ENCODE measurements around the gene LTK. TPM values are rescaled to one million over a fixed set of nuclear protein-coding genes. Genes with fewer than 3 reads are reported as not detected.

Gene LTK
- total RNA-seq, 1 donor, result 1.6 TPM

Other genes with a start within 250 kb of the LTK start
- 0.21 TPM for gene OIP5, start 181.2 kb downstream of the LTK start, total RNA-seq
- 10.0 TPM for gene NUSAP1, start 180.9 kb downstream of the LTK start, total RNA-seq
- 4.8 TPM for gene NDUFAF1, start 111.3 kb downstream of the LTK start, total RNA-seq
- 40.5 TPM for gene RTF1, start 96.7 kb downstream of the LTK start, total RNA-seq
- 0.10 TPM for gene ITPKA, start 20.0 kb downstream of the LTK start, total RNA-seq
- 9.9 TPM for gene RPAP1, start 30.4 kb upstream of the LTK start, total RNA-seq
- 0.21 TPM for gene TYRO3, start 45.4 kb upstream of the LTK start, total RNA-seq
- 61.8 TPM for gene MGA, start 146.6 kb upstream of the LTK start, total RNA-seq

All from mononuclear cell (primary cell).